ENCODE measurements around the gene ZNF692. TPM values are rescaled to one million over a fixed set of nuclear protein-coding genes. Genes with fewer than 3 reads are reported as not detected.
"Not testable (repeated sequence)": the region's sequence is repeated elsewhere in the genome, so short reads cannot be mapped to it uniquely, and the experiment has no call there.

ZNF692 gene
- total and polyA plus RNA-seq, 4 donors: 7.8 to 16.3 (median 10.4) TPM

- 90% methylated on average over 9 of the region's 9 CpGs for WGBS
- no peaks in the 10 kb centered on the region for H3K4me1 ChIP-seq (ENCODE audit: control insufficient read depth in 4 of 4, insufficient read depth in 4 of 4, low read length in 3 of 4)
- DNase-seq (ENCODE audit: low spot score): no peak
- no peak for TF ChIP-seq REST (IDR thresholded peaks at IDR 0.05)
- TF ChIP-seq FOXA1 (IDR thresholded peaks at IDR 0.05): no peak
- no peak for TF ChIP-seq EGR1 (IDR thresholded peaks at IDR 0.05; ENCODE audit: low read depth in 2 of 2)
- no peak for TF ChIP-seq HNF4G (IDR thresholded peaks at IDR 0.05)
- no peak for TF ChIP-seq GABPA (IDR thresholded peaks at IDR 0.05 in 1 of 2, conservative IDR thresholded peaks at IDR 0.05 in 1 of 2)
- TF ChIP-seq NR2F2 (IDR thresholded peaks at IDR 0.05): no peak
- H3K27me3 ChIP-seq (ENCODE audit: control insufficient read depth in 4 of 4, insufficient read depth in 4 of 4, low read length in 3 of 4): peaks cover 0 to 3% (median 0%) of the 10 kb centered on the region in 4 donors
- no peak overlapping the region for H3K4me3 ChIP-seq (ENCODE audit: low read depth in 1 of 3, low read length in 3 of 3)
- H3K9me3 ChIP-seq (ENCODE audit: control insufficient read depth in 4 of 4, low read length in 3 of 4): no peaks in the 10 kb centered on the region
- H3K9ac ChIP-seq (ENCODE audit: low read depth in 1 of 2, low read length in 2 of 2): no peak overlapping the region
- H3K27ac ChIP-seq (ENCODE audit: low read depth in 1 of 2, low read length in 2 of 2): no peak overlapping the region
- no peaks in the 10 kb centered on the region for H3K36me3 ChIP-seq (ENCODE audit: control insufficient read depth in 4 of 4, insufficient read depth in 3 of 4, low read depth in 1 of 4, low read length in 3 of 4)
Measured at GRCh38 chr1:248890549-248891498, 31.9 kb upstream of the ZNF692 start.

GRCh38 chr1:248889914-248890243, 31.0 kb upstream of the ZNF692 start:
- WGBS: 85% methylated on average over 10 of the region's 10 CpGs

GRCh38 chr1:248886237-248886895, 27.5 kb upstream of the ZNF692 start:
- no peaks in the 10 kb centered on the region for H3K27me3 ChIP-seq (ENCODE audit: control insufficient read depth in 4 of 4, insufficient read depth in 4 of 4, low read length in 3 of 4)
- H3K4me1 ChIP-seq (ENCODE audit: control insufficient read depth in 4 of 4, insufficient read depth in 4 of 4, low read length in 3 of 4): no peaks in the 10 kb centered on the region
- H3K9ac ChIP-seq (ENCODE audit: low read depth in 1 of 2, low read length in 2 of 2): no peak overlapping the region
- H3K4me3 ChIP-seq (ENCODE audit: low read depth in 1 of 3, low read length in 3 of 3): no peak overlapping the region
- H3K36me3 ChIP-seq (ENCODE audit: control insufficient read depth in 4 of 4, insufficient read depth in 3 of 4, low read depth in 1 of 4, low read length in 3 of 4): no peaks in the 10 kb centered on the region
- 39% methylated on average over 1 of the region's 1 CpG for WGBS
- H3K9me3 ChIP-seq (ENCODE audit: control insufficient read depth in 4 of 4, low read length in 3 of 4): no peaks in the 10 kb centered on the region
- DNase-seq (ENCODE audit: low spot score): no peak
- no peak overlapping the region for H3K27ac ChIP-seq (ENCODE audit: low read depth in 1 of 2, low read length in 2 of 2)
- TF ChIP-seq CTCF (IDR thresholded peaks at IDR 0.05; ENCODE audit: low read depth, low read length, missing input control) (no peak), SP1 (IDR thresholded peaks at IDR 0.05) (no peak), NR2F2 (IDR thresholded peaks at IDR 0.05) (no peak), RXRA (IDR thresholded peaks at IDR 0.05) (no peak), YY1 (IDR thresholded peaks at IDR 0.05) (no peak), REST (IDR thresholded peaks at IDR 0.05) (no peak), ZBTB33 (IDR thresholded peaks at IDR 0.05) (no peak), FOXA1 (IDR thresholded peaks at IDR 0.05) (no peak), HNF4G (IDR thresholded peaks at IDR 0.05) (no peak), ATF3 (IDR thresholded peaks at IDR 0.05) (no peak), HNF4A (conservative IDR thresholded peaks at IDR 0.05) (no peak), FOXA2 (IDR thresholded peaks at IDR 0.05) (no peak)

More at GRCh38 chr1:248889914-248890243, 31.0 kb upstream of the ZNF692 start:
- H3K9ac ChIP-seq (ENCODE audit: low read depth in 1 of 2, low read length in 2 of 2); H3K4me1 ChIP-seq (ENCODE audit: control insufficient read depth in 4 of 4, insufficient read depth in 4 of 4, low read length in 3 of 4); H3K27me3 ChIP-seq (ENCODE audit: control insufficient read depth in 4 of 4, insufficient read depth in 4 of 4, low read length in 3 of 4); H3K27ac ChIP-seq (ENCODE audit: low read depth in 1 of 2, low read length in 2 of 2); H3K4me3 ChIP-seq (ENCODE audit: low read depth in 1 of 3, low read length in 3 of 3); DNase-seq (ENCODE audit: low spot score); H3K9me3 ChIP-seq (ENCODE audit: control insufficient read depth in 4 of 4, low read length in 3 of 4); H3K36me3 ChIP-seq (ENCODE audit: control insufficient read depth in 4 of 4, insufficient read depth in 3 of 4, low read depth in 1 of 4, low read length in 3 of 4): not testable (repeated sequence)
